ENCODE results near the gene DYSF. TPM values are rescaled to one million over a fixed set of nuclear protein-coding genes. Genes with fewer than 3 reads are reported as not detected.
A peak's percentile ranks its signal among the peaks of the same experiment; 100 is the strongest.

The DYSF gene
- polyA plus RNA-seq, 1 donor (not counting 4 experiments of a cell fraction or from before 2014, with no cell fraction given) = 8.2 TPM

- dilution Hi-C loops (cut with MboI; ENCODE audit: extremely low pct_ligation_motif_present, low sequenced_read_pairs) = no loop called here
Measured at GRCh38 chr2:71465356-71465755, 12.0 kb downstream of the DYSF start.

DNA sequence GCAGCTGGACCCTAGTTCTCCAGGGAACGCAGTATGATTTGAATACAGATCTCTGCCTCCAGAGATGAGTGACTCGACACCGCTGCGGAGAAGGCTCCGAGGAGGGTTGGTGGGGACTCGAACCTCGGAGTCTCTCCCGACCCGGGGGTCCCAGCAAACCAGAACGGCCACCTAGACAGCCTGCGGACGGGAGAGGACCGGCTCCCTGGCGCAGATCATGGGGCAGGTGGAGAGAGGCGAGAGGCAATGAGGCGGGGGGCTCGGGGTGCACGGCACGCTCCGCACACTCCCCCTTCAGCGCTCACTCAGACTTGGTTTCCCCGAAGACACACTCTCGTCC lies 12.6 kb downstream of the DYSF start:
- dilution Hi-C loops (cut with MboI; ENCODE audit: extremely low pct_ligation_motif_present, low sequenced_read_pairs) = no loop called here
- peak overlapping the region; percentile 68 for H3K9ac ChIP-seq (ENCODE audit: control insufficient read depth, extremely low read depth, insufficient read depth, low read length)
- peaks cover 32% of the 10 kb centered on the region for H3K27me3 ChIP-seq (ENCODE audit: control insufficient read depth, extremely low read depth, insufficient read depth, low read length)
- no peaks in the 10 kb centered on the region for H4K20me1 ChIP-seq (ENCODE audit: control insufficient read depth, extremely low read depth, insufficient read depth, low read length)
- FAIRE-seq = no peak
- peak overlapping the region; percentile 77 for H2AFZ ChIP-seq (ENCODE audit: control insufficient read depth, low read length)
- no peaks in the 10 kb centered on the region for H3K79me2 ChIP-seq (ENCODE audit: control insufficient read depth, insufficient read depth, low read length)
- H3K36me3 ChIP-seq (ENCODE audit: control insufficient read depth in 2 of 2, extremely low read depth in 1 of 2, insufficient read depth in 2 of 2, low read length in 2 of 2) = peaks cover 0 to 1% of the 10 kb centered on the region in 2 experiments
- peaks cover 14% of the 10 kb centered on the region for H3K4me1 ChIP-seq (ENCODE audit: control insufficient read depth, extremely low read depth, insufficient read depth, low read length)
- peak overlapping the region; percentile 94 for H3K4me2 ChIP-seq (ENCODE audit: control insufficient read depth, extremely low read depth, insufficient read depth, low read depth, low read length)
- no peak overlapping the region for H3K27ac ChIP-seq (ENCODE audit: control insufficient read depth, insufficient read depth, low read length)
- DNase-seq (ENCODE audit: low read depth, low spot score) = no peak
- no peaks in the 10 kb centered on the region for H3K9me1 ChIP-seq (ENCODE audit: control insufficient read depth, extremely low read depth, insufficient read depth, low read length)
- peaks cover 2% of the 10 kb centered on the region for H3K9me3 ChIP-seq (ENCODE audit: control insufficient read depth, low read depth, low read length)
- H3K4me3 ChIP-seq (ENCODE audit: control insufficient read depth in 2 of 3, extremely low read depth in 1 of 3, insufficient read depth in 2 of 3, low read depth in 1 of 3, low read length in 3 of 3) = peak overlapping the region; percentile 44 to 87 (median 76)
- peak; percentile 30 for TF ChIP-seq EZH2 (IDR thresholded peaks at IDR 0.05; ENCODE audit: low read length)
- no peak for TF ChIP-seq CTCF (optimal IDR thresholded peaks at IDR 0.05 in 1 of 3, IDR thresholded peaks at IDR 0.05 in 1 of 3, conservative IDR thresholded peaks at IDR 0.05 in 1 of 3; ENCODE audit: extremely low read depth in 1 of 3, insufficient read depth in 2 of 3, low read length in 3 of 3)

More at GRCh38 chr2:71465356-71465755, 12.0 kb downstream of the DYSF start:
- H3K9me1 ChIP-seq (ENCODE audit: control insufficient read depth, extremely low read depth, insufficient read depth, low read length) = no peaks in the 10 kb centered on the region
- H3K27ac ChIP-seq (ENCODE audit: control insufficient read depth, insufficient read depth, low read length) = no peak overlapping the region
- H3K9ac ChIP-seq (ENCODE audit: control insufficient read depth, extremely low read depth, insufficient read depth, low read length) = no peak overlapping the region
- H3K27me3 ChIP-seq (ENCODE audit: control insufficient read depth, extremely low read depth, insufficient read depth, low read length) = peaks cover 32% of the 10 kb centered on the region
- H3K9me3 ChIP-seq (ENCODE audit: control insufficient read depth, low read depth, low read length) = peaks cover 2% of the 10 kb centered on the region
- H3K4me2 ChIP-seq (ENCODE audit: control insufficient read depth, extremely low read depth, insufficient read depth, low read depth, low read length) = no peak overlapping the region
- DNase-seq (ENCODE audit: low read depth, low spot score) (no peak), FAIRE-seq (no peak)
- TF ChIP-seq CTCF (optimal IDR thresholded peaks at IDR 0.05 in 1 of 3, IDR thresholded peaks at IDR 0.05 in 1 of 3, conservative IDR thresholded peaks at IDR 0.05 in 1 of 3; ENCODE audit: extremely low read depth in 1 of 3, insufficient read depth in 2 of 3, low read length in 3 of 3) (no peak), EZH2 (IDR thresholded peaks at IDR 0.05; ENCODE audit: low read length) (no peak)
- peaks cover 14% of the 10 kb centered on the region for H3K4me1 ChIP-seq (ENCODE audit: control insufficient read depth, extremely low read depth, insufficient read depth, low read length)
- H4K20me1 ChIP-seq (ENCODE audit: control insufficient read depth, extremely low read depth, insufficient read depth, low read length) = no peaks in the 10 kb centered on the region
- H2AFZ ChIP-seq (ENCODE audit: control insufficient read depth, low read length) = no peak overlapping the region
- H3K79me2 ChIP-seq (ENCODE audit: control insufficient read depth, insufficient read depth, low read length) = no peaks in the 10 kb centered on the region
- H3K36me3 ChIP-seq (ENCODE audit: control insufficient read depth in 2 of 2, extremely low read depth in 1 of 2, insufficient read depth in 2 of 2, low read length in 2 of 2) = peaks cover 0 to 1% of the 10 kb centered on the region in 2 experiments
- no peak overlapping the region for H3K4me3 ChIP-seq (ENCODE audit: control insufficient read depth in 2 of 3, extremely low read depth in 1 of 3, insufficient read depth in 2 of 3, low read depth in 1 of 3, low read length in 3 of 3)

Measured in keratinocyte (primary cell).